Activated CD8-positive, alpha-beta memory T cell treated with anti-CD3 and anti-CD28 coated beads for 4 hours (primary cell): ENCODE data around the gene MRPS33.
A peak's percentile ranks its signal among the peaks of the same experiment; 100 is the strongest.
"Not testable (repeated sequence)": the region's sequence is repeated elsewhere in the genome, so short reads cannot be mapped to it uniquely, and the experiment has no call there.

Experiments
- DNase-seq, 2 donors: peaks; one replicate each; pipeline ENCODE4 v3.0.0-alpha.2; 2020; ENCODE audit warnings: low read depth in 2 of 2

Gene MRPS33

DNA sequence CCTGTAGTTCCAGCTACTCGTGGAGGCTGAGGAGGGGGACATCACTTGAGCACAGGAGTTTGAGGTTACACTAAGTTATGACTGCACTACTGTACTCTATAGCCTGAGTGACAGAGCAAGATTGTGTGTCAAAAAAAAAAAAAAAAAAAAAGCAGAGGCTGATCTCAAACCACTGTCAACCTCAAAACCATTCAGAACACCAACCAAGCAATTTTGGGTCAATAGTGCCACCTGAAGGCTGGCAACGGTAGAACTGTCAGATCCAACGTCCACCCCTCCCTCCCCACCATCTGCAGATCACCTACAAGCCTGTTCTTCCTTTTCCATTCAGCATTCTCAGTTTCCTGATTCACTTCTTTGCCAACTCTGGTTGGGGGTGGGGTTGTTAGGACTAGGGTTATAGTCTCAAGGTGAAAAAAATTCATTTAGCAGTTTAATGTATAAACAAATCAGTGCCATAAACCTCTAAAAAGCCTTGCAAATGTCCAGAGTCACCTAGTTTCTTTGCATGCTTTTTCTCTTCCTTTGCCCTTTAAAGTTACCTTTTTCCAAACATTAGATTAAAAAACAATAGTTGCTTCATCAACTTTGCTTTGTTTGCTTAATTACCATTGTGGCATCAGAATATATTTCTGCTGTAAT is 2.6 kb downstream of the MRPS33 start:
- peak; percentile 54 to 60 for DNase-seq

DNA sequence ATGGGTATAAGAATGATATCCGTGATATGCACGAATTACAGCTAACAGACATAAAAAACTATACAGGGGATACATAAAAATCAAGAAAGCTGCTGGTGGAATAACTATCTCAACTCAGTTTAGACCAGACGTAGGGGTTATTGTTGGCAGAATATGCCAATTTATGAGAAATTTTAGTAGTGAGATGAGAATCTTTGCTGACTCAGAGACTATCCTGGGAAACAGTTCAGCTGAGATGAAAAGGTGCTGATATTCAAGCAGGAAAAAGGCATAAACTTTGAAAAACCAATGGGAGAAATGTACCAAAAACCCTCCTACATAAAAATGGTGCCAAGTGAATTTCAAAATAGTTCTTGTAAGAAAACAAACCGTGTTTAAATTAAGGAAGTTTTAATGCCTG is 3.3 kb downstream of the MRPS33 start:
- no peak for DNase-seq

DNA sequence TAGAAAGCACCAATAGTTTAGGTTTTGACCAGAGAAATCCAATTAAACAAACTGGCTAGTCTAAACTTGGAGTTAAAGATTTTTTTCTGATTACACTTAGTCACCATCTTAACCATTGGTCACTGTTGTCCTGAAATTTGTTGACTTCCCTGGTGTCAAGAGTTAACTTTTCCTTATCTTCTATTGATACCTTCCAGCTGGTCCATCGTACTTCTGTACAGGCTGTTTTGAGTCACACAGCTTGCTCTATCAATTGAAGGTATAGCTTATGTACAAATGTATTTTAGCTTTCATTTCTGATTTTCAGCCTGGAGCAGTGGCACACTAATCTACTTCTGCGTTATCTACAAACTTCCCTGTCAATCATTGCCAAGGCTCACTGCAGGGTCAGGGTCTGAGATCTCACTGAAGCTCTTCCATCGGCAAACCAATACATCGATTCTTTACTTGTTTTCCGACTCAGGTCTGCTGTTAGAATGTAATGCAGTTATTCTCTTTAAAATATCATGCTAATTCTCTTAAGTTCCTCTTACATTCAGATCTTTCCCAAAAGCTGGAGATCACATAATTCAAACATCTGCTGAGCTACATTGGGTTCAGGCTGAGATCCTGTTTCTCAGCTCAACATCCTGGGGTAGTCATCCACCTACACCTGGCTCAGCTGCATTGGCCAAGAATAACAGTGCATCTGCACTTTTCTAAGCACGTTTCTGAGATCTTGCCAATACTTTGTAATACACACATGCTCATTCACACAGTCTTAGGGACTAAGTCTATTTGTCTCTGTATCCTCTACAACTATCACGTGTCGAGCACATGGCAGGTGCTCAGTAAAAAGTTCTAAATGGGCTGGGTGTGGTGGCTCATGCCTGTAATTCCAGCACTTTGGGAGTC is 11.3 kb downstream of the MRPS33 start:
- DNase-seq, result no peak

DNA sequence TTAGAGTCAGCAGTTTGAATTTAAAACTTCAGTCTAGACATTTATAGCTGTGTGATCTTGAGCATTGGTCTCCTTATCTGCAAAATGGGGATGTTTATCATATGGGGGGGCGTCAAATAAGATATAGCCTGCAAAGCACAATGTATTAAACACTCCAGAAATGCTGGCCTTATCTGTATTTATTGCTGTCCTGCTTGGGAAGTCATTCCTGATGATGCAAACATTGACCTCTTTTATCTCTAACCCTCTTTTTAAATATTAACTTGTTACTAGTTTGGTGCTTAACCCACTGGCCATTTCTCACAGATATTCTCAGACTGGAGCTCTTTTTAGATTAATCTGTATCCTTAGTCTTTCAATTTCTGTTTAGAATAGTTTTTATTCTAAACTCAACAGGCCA is 13.2 kb downstream of the MRPS33 start:
- DNase-seq, result no peak

DNA sequence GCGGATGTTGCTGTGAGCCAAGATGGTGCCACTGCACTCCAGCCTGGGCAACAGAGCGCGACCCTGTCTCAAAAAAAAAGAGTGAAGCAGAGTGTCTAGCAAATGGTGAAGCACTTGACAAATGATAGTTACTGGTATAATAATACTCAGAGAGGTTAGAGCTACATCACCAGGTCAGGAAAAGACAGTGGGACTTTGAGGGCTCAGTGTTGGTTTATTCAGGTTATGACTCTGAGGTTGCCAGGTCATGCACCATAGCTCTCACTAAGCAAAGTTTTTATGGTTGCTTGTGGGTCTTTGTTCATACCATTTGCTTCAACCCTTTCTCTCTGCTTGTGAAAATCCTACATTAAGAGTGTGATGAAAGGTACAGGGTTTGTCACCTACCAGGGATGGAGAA is 13.6 kb downstream of the MRPS33 start:
- no peak for DNase-seq

DNA sequence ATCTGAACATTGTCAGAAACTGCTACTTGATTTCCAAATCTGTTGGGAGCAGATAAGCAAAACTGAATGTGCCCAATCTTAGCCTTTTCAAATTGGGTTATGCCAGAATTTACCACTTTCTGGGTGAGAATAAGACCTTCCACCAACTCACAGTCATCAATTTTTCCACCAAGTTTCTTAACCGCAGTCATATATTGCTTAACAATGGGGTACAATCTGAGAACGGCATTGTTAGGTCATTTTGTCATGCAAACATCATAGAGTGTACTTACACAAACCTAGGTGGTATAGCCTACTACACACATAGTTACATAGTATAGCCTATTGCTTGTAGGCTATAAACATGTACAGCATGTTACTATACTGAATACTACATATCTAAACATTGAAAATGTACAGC is 16.0 kb downstream of the MRPS33 start:
- DNase-seq, result no peak

DNA sequence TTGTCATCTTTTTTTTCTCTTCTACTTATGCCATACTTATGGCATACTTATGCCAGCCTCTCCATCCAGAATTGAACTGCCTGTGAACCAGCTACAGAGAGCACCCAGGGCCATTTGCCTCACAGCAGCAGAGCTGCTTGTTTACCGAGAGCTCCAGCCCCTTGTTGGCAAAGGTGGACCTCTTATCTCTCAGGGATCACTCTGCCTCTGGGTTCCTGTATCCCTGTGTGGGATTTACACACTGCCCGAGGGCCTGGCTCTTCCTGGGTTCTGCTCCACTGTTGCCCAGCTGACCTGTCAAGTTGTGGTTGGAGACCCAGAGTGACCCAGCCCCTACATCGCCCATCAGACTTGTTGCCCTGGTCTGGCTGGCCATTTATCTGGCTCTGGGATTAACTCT is 22.3 kb downstream of the MRPS33 start:
- no peak for DNase-seq

DNA sequence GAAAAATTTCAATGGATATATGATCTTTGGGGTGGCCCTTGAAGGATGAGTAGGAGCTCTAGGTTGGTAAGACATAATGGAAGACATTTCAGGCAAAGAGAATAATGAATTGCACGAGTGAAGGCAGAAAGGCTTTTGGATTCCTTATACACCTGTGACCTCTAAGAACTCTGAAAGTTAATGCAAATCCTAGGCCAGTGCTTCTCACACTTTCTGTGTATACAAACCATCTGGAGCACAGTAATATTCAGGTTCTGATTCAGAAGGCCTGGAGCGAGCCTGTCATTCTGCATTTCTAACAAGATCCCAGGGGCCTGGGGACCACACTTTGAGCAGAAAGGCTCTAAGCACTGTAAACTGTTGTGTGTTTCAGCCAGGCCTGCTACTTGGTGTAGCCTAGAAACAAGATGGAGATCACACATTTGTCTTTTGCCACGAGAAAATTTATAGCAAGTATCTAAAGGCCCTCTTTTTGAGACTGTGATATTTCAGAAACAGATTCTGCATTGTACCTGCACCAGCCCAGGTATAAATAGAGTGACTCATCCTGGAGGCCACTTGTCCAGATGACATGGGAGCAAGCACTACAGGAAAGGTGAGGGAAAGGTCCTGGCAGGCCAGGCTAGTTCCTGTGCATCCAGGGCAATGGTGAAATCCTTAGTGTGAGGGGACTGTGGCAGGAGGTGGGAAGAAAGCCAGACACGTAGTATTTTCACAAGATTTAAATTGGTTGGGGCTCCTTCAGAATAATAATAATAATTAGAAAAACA is 24.4 kb downstream of the MRPS33 start:
- DNase-seq, result no peak

DNA sequence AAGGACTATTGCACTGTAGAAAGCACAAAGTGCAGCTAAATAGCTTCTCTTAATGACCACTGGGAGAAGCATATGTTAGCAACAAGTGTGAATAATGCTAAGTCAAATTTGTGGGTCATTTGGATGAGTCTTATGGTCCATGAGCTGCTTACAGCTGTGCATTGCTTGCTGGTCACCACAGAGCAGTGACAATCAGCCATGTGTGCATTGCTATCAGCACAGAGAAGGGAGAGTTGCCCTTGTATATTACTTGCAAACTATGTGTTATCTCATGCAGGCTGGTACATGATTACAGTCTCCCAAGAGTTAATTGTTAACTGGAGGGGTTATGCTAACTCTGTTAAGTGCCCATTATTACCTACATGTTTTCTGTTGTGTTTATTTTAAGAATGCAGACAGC is 25.7 kb downstream of the MRPS33 start:
- no peak for DNase-seq

DNA sequence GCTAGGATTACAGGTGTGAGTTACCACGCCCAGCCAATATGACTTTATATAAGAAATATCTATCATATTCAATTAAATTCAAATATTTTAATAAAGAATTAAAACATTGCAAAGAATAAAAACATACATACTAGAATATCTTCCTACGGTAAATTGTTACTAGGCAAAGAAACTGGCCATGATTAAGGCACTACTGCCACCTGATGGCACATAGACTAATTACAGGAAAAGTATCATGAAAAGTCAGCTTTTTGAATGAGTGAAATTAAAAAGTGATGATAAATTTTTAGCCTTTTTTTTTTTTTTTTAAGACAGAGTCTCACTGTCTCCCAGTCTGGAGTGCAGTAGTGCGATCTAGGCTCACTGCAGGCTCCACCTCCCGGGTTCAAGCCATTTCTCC is 30.9 kb downstream of the MRPS33 start:
- no peak for DNase-seq

DNA sequence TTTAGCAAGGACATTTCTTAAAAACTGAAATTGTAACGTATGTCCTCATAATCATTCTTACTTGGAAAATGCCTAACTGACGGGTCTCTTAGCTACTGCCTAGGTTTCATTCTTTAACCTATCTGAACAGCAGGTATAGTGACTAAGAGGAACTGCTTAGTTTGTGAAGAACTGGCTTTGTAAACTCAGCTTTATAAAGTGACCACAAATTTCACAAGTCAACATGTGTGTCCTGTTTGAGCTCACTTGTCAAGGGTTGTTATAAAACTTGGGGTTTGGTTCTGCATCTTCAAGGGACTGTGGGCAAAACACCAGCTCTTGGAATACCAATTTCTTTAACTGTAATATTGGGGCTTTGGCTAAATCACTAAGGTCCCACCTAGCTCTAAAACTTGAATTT is 32.2 kb downstream of the MRPS33 start:
- DNase-seq, result no peak

DNA sequence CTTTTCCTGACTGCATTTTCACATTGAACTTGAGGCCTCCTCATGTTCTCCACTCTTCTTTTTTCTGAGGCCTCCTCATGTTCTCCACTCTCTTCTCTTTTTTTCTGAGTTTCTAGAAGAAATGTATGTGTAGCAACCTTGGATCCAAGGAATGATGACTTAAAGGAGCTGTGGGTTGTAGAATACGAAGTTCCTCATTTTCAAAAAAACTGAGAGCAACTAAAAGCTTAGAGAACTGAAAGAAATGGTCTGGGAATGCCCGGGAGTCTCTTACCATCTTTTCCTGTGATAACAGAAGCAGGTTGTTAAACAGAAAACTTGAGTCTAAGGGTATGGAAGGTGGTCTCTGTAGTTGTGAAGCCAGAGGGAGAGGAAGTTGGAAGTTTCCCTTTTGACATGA is 32.8 kb downstream of the MRPS33 start:
- DNase-seq, result no peak

DNA sequence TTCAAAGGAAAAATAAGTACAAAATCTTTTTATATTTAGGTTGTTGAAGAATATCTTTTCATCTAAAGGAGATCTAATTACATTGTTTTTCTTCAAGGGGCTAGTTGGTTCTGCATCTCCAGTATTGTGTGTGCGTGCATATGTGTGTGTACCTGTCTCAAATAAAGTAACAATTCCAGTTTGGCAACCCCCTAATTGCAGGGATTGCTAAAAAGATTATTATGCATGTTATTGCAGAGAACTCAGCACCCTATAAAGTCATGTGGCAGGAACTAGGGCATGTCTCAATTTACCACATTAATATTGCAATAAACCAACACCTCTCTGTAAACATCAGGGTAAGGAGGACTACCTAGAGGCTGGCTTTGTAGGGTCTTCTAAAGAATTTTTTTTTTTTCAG is 37.0 kb downstream of the MRPS33 start:
- DNase-seq, result no peak

DNA sequence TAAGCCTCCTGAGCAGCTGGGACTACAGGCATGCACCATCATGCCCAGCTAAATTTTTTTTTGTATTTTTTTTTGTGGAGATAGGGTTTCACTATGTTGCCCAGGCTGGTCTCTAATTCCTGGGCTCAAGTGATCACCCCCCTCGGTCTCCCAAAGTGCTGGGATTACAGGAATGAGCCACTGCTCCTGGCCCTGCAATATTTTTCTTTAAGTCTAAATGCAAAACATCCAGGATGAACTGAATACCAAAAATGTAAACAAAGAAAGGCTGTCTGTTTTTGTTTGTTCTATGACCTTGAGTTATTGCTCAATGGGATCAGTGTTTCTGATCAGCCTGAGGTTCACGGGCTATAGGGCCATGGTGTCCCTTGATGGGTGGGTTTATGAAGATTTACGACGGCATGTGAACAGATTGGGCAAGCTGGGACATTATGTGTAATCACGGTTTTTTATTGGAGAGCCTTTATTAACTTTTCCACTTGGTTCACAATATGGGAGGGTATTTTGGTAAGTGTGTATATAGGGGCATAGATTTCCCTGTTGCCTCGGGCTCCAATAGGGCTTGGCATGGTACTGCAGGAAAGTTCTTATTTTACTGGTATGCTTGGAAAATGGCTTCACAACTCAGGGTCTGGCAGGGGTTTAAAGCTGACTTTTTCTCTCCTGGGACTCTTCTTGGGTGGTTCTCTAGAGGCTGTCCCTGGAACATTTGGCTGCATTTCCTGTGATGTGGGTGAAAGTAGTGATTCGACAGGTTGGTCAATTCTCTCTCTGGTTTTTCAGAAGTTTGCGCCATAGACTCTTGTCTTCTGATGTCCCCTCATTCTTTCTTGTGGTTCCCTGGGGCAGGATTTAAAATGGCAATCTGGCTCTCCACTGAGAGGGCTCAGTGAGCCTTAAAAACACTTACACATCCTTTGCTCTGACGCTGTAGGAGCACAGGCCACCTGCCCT is 41.6 kb downstream of the MRPS33 start:
- no peak for DNase-seq

DNA sequence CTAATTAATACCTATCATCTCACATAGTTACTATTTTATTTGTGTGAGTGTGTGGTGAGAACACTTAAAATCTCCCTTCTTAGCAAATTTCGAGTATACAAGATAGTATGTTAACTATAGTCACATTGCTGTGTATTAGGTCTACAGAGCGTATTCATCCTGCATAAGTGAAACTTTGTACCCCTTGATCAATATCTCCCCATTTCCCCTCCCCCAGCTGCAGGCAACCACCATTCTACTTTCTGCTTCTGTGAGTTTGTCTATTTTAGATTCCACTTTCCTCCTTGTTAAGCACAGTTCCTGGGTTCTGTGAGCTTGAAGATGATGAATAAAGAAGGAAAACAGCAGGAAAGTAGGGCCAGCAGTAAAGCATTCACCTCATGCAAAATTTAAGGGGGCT is 42.4 kb downstream of the MRPS33 start:
- no peak for DNase-seq

DNA sequence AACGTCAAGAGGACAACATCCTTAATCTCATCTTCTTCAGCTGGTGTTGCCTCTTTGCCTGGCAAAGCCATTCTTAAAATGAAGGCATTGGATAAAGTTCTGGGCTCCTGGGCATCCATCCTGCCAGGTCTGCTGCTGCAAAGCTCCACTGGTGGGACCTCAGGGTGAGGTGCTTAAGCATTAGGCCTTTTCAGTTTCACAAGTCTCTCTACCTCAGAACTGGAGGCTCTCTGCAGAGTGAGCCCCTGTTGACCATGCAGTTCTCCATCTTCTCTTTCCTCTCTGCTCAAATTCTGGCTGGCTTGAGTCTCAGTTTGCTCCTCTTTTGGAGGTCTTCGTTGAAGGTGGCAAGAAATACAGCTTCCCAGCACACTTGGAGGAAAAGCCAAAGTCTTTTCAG is 47.3 kb downstream of the MRPS33 start:
- no peak for DNase-seq

DNA sequence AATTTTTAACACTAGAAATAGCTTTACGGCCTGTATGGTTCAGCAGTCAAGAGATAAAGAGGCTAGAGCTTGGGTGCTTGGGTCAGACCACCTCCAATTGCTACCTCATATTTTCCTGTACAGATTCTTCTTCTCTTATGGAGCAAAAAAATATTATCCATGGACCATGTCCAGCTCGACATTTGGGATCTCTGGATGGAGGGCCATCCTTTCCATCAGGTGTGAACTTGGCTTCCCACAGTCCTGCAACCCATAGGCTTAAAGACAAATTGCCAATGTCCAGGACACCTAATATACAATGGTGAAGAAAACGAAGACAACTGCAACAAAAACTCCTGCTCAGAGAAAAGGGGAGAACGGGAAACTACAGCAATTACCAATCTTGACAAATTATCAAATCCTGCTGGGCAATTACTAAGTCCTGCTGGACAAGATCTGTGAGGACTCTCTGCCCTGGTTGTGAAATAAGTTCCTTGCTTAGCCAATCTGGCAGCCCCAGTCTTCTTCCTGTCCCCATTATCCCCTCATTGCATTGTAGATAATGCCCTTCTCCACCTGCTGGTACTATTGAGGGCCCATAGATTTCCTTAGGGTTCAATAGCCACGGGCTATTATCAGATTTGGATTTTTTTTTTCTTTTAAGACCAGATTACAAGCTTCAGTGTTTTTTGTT is 48.1 kb downstream of the MRPS33 start:
- DNase-seq, result no peak

DNA sequence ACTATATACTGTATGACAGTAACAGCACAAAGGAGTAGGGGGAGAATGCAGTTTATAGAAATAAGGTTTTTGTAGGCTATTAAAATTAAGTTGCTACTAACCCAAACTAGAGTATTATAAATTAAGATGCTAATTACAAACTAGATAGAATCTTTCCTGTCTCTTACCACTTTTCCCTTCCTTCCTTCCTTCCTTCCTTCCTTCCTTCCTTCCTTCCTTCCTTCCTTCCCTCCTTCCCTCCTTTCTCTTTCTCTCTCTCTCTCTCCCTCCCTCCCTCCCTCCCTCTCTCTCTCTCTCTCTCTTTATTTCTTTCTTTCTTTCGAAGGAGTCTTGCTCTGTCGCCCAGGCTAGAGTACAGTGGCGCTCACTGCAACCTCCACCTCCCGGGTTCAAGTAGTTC is 53.6 kb downstream of the MRPS33 start:
- no peak for DNase-seq

DNA sequence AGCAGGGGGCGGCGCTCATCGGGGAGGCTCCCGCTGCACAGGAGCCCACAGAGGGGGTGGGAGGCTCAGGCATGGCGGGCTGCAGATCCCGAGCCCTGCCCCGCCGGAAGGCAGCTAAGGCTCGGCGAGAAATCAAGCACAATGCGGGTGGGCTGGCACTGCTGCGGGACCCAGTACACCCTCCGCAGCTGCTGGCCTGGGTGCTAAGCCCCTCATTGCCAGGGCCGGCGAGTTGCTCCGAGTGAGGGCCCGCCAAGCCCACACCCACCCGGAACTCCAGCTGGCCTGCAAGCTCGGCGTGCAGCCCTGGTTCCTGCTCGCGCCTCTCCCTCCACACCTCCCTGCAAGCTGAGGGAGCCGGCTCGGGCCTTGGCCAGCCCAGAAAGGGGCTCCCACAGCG is 57.8 kb downstream of the MRPS33 start:
- DNase-seq, result not testable (repeated sequence)
